Stimulated activated CD8-positive, alpha-beta memory T cell treated with anti-CD3 and anti-CD28 coated beads, Interleukin-15, amount 100 ng/mL, for 24 hours (primary cell): ENCODE results near the gene TMED9.
A peak's percentile ranks its signal among the peaks of the same experiment; 100 is the strongest.
"Not testable (repeated sequence)": the region's sequence is repeated elsewhere in the genome, so short reads cannot be mapped to it uniquely, and the experiment has no call there.

ENCODE experiments used
- DNase-seq: peaks from one replicate; pipeline ENCODE4 v3.0.0-alpha.2; 2020; ENCODE audit warnings: low read depth

TMED9 gene

GRCh38 chr5:177592010-177592834 is at the start of gene TMED9:
TMED9 (plus strand) TSS chr5:177592203; CDS start chr5:177592215, 12 bp downstream.
- peak; percentile 72 for DNase-seq

DNA sequence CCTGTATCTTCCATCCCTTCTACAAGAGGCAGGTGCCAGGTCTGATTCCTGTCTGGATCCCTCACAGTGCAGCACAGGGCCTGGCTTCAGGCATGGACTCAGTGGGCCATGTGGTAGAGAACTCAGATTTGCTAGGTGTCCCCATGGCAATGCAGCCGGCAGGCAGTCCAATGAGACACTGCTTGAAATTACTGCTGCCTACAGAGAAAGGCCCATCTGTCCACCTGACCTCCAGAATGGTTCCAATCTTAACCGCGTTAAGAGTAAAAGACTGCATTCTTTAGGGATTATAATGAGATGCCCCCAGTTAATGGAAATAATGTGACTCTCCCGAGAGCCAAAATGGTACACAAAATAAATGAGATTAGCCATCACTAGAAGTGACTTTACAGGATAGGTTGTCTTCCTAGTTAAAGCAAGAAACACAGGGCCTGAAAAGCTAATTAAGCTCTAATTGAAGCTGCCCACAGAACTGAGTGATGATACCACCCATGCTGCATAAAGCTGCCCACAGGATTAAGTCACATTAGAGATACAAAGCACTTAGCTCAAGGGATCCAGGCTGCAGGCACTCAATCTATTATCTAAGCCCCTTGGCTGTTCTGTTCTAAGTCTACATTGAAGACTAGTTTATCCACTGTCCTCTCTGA is 49.1 kb upstream of the TMED9 start:
- no peak for DNase-seq

DNA sequence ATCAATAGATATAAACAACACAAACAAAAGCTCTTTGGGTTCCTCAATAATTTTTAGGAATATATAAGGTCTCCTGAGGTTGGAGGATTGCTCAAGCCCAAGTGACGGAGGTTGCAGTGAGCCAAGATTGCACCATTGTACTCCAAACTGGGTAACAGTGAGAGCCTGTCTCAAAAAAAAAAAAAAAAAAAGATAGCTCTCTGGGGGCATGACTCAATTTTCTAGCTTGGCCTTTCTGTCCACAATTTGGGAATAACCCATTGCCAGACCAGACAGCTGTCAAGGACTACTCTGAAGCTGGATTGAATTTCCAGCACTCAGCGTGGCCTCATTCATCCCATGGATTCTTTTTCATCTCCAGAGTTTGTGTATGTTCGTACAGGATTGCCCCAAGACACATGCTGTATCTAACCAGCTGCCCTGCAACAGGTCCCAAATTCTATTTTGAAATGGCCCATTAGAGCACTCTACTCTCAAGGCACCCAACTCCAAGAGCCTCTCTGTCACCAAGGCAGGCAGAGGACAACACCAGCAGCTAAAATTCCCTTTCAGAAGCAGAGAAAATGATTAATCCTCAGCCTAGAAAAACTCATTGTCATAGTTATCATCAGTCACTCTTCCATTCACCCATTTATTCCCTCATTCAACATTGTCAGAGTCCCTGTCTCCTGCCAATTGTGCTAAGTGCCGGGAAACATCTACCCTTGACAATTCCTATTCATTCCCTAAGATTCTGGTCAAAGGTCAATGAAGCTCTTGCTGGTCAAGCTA is 46.3 kb upstream of the TMED9 start:
- no peak for DNase-seq

DNA sequence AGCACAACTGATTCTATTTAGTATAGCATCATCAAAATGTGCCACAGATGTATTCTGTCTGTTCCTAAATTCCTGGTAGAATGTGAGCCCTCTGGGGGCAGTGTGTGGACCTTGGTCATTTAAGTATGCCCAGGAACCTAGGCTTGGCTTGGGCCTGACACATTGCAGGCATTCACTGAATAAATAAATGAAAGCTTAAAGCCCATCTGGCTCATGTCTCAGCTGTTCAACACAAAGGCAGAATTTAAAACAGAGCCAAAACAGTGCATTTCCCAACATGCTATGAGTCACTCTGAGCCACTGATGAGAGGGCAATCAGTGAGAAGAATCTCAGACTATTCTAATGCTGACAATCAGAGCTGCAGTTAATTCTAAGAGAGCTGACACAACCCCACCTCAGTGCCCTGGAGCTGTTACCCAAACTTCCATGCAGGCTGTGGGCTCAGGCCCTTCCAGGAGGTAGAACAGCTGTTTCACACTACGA is 45.7 kb upstream of the TMED9 start:
- DNase-seq = no peak

DNA sequence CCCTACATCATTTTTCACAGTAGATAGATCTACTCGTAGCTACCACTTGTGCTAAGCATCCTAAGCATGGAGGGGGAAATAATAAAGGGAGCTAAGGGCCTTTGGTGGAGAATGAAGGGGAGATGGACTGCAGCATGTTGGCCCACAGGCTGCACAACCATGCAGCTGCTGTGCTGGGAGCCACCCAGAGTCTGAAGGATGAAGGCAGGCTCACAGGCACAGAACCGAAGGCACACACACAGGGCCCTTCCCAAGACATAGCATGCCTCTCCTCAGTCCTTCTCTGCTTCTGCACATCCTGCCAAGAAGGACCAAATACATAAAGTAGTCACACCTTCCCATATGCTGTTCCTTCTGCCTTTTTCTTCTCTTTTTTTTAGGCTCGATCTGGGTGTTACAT is 44.3 kb upstream of the TMED9 start:
- DNase-seq = no peak

GRCh38 chr5:177548495-177548894 is 43.5 kb upstream of the TMED9 start:
- no peak for DNase-seq

- no peak for DNase-seq
Observed at GRCh38 chr5:177550122-177550521, 41.9 kb upstream of the TMED9 start.

- DNase-seq = no peak
Observed at GRCh38 chr5:177552839-177553455, 39.1 kb upstream of the TMED9 start.

- DNase-seq = peak; percentile 22
Observed at GRCh38 chr5:177553671-177554429, 38.2 kb upstream of the TMED9 start.

- DNase-seq = peak; percentile 90
Observed at GRCh38 chr5:177554474-177555111, 37.4 kb upstream of the TMED9 start, which contains the start of gene FAM193B. FAM193B (minus strand) TSS chr5:177554563; CDS start chr5:177554458, 105 bp downstream.

GRCh38 chr5:177555228-177555627 is 36.8 kb upstream of the TMED9 start:
- DNase-seq = no peak

GRCh38 chr5:177555665-177556064 is 36.3 kb upstream of the TMED9 start:
- no peak for DNase-seq

DNA sequence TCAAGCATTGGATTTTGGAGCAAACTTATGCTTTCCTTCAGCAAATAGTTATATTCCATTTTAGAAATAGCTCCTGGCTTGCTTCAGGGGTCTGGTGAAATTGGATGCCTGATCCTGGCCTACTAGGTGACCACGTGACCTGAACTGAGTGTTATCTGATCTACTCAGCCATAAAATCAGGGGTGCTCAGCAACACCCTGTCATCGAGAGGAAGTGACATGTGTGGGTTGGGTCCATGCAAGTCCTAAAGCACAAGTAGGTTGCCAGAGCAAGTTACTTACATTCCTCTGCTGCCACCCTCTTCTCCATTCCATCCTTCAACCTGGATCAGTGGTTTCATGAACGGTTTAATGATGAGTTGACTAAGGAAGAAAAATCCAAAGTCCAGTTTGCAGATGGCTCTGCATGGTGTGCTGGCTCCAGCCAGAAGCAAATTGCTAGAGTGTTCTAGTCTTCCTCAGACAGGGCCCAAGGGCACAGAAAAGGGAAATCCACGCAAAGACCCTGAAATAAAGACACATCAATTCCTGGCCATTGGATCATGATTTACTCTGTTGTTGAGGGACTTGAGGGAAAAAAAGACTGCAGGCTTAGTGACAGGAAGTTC is 34.9 kb upstream of the TMED9 start:
- no peak for DNase-seq

DNA sequence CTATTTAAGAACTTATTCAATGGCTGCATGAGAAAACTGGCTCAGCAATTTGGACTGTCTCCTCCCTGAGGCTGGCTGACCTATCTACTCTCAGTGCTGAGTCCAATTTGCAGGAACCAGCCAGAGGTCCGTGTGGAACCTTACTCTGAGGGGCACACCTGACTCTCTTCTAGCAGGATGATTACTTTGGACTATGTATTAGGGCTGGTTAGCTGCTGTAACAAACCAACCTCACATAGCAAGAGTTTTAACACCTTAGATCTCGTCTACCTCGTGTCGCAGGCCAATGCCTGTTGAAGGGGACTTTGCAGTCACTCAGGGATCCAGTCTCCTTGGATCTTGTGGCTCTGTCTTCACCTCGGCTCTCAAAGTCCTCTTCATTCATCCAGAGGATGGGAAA is 34.2 kb upstream of the TMED9 start:
- DNase-seq = no peak

GRCh38 chr5:177559446-177559941 is 32.5 kb upstream of the TMED9 start:
- DNase-seq = not testable (repeated sequence)

DNA sequence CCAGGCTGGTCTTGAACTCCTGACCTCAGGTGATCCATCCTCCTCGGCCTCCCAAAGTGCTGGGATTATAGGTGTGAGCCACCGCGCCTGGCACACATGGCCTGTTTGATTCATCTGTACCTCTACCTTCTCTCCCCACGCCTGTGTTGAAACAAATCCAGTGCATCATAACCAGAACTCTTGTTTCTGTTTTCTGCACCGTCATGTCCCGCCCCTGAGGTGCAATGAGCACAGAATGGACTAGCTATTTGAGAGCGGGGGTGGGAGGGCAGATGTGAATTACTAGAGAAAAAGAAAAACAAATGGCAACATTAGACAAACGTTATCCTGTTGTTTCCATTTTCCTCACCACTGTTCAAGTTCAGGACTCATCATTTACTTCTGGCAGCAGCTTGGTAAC is 27.0 kb upstream of the TMED9 start:
- DNase-seq = no peak

DNA sequence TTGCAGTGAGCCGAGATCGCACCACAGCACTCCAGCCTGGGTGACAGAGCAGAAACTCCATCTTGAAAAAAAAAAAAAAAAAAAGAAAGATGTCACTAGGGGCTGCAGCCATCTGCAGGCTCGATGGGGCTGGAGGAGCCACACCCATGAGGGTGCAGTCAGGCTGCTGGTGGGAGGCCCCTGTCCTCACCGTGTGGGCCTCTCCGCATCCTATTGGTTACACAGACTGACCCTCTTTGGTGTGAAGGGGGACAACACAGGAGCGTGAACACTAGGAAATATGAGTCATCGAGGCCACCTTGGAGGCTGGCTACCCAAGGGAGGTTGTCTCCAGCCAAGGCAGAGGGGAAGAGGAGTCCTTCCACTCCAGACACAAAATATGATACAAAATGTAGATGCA is 23.7 kb upstream of the TMED9 start:
- no peak for DNase-seq

GRCh38 chr5:177569894-177570293 is 22.1 kb upstream of the TMED9 start:
- DNase-seq = no peak

- DNase-seq = no peak
Observed at GRCh38 chr5:177575488-177575887, 16.5 kb upstream of the TMED9 start.

GRCh38 chr5:177576169-177576568 is 15.8 kb upstream of the TMED9 start:
- DNase-seq = no peak
